HL-60 (cell line): ENCODE results near the gene GRID2.

Experiments
- DNase-seq, 2 experiments: peaks; one replicate each; pipeline ENCODE4 v3.0.0-alpha.2; 2010 to 2020; ENCODE audit warnings: low read depth in 1 of 2, low spot score in 1 of 2
- H3K27ac ChIP-seq: fragments of 250-450 bp; sonication (Bioruptor Pico); replicated peaks from 2 replicates; pipeline ENCODE4 v1.5.1; 2020; ENCODE audit warnings: mild to moderate bottlenecking, moderate library complexity
- H3K27me3 ChIP-seq: fragments of 250-450 bp; sonication (Bioruptor Pico); 2 replicates; pipeline ENCODE4 v1.5.1; 2021; ENCODE audit warnings: mild to moderate bottlenecking, moderate library complexity; ENCODE audit not compliant: insufficient read depth, poor library complexity, severe bottlenecking
- H3K4me3 ChIP-seq: replicated peaks from 2 replicates; pipeline ENCODE4 v1.5.1; 2011; ENCODE audit warnings: mild to moderate bottlenecking, control low read depth, low read length; ENCODE audit not compliant: insufficient read depth
- GABPA ChIP-seq: IDR thresholded peaks from 2 replicates; pipeline ENCODE4 v1.6.1; 2012; ENCODE audit warnings: low read depth
- POLR2AphosphoS5 ChIP-seq: IDR thresholded peaks from 2 replicates; pipeline ENCODE4 v1.6.1; 2012; ENCODE audit warnings: low read depth
- SPI1 ChIP-seq: IDR thresholded peaks from 2 replicates; pipeline ENCODE4 v1.6.1; 2012; ENCODE audit warnings: low read depth, mild to moderate bottlenecking, borderline replicate concordance
- TF ChIP-seq, protein P1 (sequence below): IDR thresholded peaks from one replicate; pipeline ENCODE4 v1.5.1; 2011; ENCODE audit warnings: low read length, control low read depth, inconsistent platforms; ENCODE audit not compliant: insufficient read depth
- TF ChIP-seq, protein P2 (sequence below): IDR thresholded peaks from 2 replicates; pipeline ENCODE4 v1.6.1; 2012; ENCODE audit warnings: low read depth; ENCODE audit not compliant: insufficient replicate concordance

The GRID2 gene

DNA sequence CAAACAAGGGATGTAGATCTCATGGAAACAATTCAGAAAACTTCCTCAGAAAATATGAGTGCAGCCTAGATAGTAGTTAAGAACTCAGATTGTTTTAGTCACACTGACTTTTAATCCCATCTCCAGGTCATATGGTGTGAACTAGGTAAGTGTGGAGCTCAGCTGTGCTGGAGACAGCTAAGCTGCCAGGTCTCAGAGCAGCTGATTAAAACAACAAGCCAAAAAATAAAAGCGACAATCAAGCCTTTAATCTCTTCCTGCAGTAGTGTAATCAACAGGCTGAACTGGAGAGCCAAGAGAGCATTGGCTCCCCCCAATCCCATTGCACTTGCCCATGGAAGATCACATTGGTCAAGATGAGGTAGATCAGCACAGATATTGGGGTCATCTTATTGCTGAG lies 1426.5 kb downstream of the GRID2 start:
- no peak for DNase-seq
- TF ChIP-seq GABPA (no peak), POLR2AphosphoS5 (no peak), SPI1 (no peak)
- TF ChIP-seq, protein P1, sequence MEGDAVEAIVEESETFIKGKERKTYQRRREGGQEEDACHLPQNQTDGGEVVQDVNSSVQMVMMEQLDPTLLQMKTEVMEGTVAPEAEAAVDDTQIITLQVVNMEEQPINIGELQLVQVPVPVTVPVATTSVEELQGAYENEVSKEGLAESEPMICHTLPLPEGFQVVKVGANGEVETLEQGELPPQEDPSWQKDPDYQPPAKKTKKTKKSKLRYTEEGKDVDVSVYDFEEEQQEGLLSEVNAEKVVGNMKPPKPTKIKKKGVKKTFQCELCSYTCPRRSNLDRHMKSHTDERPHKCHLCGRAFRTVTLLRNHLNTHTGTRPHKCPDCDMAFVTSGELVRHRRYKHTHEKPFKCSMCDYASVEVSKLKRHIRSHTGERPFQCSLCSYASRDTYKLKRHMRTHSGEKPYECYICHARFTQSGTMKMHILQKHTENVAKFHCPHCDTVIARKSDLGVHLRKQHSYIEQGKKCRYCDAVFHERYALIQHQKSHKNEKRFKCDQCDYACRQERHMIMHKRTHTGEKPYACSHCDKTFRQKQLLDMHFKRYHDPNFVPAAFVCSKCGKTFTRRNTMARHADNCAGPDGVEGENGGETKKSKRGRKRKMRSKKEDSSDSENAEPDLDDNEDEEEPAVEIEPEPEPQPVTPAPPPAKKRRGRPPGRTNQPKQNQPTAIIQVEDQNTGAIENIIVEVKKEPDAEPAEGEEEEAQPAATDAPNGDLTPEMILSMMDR: no peak
- TF ChIP-seq, protein P2, sequence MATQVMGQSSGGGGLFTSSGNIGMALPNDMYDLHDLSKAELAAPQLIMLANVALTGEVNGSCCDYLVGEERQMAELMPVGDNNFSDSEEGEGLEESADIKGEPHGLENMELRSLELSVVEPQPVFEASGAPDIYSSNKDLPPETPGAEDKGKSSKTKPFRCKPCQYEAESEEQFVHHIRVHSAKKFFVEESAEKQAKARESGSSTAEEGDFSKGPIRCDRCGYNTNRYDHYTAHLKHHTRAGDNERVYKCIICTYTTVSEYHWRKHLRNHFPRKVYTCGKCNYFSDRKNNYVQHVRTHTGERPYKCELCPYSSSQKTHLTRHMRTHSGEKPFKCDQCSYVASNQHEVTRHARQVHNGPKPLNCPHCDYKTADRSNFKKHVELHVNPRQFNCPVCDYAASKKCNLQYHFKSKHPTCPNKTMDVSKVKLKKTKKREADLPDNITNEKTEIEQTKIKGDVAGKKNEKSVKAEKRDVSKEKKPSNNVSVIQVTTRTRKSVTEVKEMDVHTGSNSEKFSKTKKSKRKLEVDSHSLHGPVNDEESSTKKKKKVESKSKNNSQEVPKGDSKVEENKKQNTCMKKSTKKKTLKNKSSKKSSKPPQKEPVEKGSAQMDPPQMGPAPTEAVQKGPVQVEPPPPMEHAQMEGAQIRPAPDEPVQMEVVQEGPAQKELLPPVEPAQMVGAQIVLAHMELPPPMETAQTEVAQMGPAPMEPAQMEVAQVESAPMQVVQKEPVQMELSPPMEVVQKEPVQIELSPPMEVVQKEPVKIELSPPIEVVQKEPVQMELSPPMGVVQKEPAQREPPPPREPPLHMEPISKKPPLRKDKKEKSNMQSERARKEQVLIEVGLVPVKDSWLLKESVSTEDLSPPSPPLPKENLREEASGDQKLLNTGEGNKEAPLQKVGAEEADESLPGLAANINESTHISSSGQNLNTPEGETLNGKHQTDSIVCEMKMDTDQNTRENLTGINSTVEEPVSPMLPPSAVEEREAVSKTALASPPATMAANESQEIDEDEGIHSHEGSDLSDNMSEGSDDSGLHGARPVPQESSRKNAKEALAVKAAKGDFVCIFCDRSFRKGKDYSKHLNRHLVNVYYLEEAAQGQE: no peak

DNA sequence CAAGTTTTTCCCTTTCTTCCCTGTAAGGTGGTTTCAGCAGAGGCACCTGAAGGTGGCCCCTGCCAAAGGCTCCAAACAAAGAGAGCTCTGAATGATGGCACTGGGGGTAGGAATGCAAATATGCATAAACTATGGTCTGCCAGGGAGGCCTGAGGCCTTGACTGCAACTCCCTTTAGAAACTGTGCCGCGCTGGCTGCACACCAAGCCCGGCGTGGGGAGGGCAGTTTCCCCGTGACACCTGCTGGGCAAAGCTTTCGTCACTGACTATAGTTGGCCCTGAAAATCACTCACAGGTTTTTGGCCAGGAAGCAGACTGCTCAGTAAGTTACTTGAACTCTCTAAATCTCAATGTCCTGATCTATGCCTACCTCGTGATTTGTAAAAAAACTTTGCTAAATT lies 1427.0 kb downstream of the GRID2 start:
- no peak overlapping the region for H3K27ac ChIP-seq
- TF ChIP-seq, protein P2: no peak
- no peak for TF ChIP-seq GABPA
- TF ChIP-seq SPI1: no peak
- TF ChIP-seq, protein P1: no peak
- TF ChIP-seq POLR2AphosphoS5: no peak
- no peak overlapping the region for H3K4me3 ChIP-seq
- DNase-seq: no peak
- H3K27me3 ChIP-seq: no peaks in the 10 kb centered on the region

More for the DNA sequence above, 1426.5 kb downstream of the GRID2 start:
- no peaks in the 10 kb centered on the region for H3K27me3 ChIP-seq
- H3K27ac ChIP-seq: no peak overlapping the region
- H3K4me3 ChIP-seq: no peak overlapping the region

DNA sequence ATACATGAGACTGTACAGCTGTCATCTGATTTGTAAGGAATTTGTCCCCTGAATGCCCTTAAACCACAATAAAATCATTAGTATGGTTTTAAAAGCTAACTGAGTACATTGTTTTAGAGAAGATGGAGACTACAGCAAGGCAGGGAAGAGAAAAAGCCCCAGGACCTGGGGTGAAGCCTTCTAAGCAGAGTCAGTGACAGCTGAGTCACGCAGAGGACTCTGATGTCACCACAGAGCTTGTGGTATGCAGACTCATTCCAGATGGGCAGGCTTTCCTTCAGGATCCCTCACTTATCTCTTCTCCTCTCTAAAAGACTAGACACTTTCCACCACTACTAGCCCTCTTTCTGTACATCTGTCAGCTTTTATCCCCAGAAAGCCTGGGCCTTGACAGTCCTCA lies 1427.7 kb downstream of the GRID2 start:
- no peak overlapping the region for H3K4me3 ChIP-seq
- no peak for DNase-seq
- H3K27ac ChIP-seq: no peak overlapping the region
- H3K27me3 ChIP-seq: peaks cover 2% of the 10 kb centered on the region
- TF ChIP-seq POLR2AphosphoS5 (no peak), GABPA (no peak), SPI1 (no peak)
- TF ChIP-seq, protein P1: no peak
- TF ChIP-seq, protein P2: no peak
